Cerebellar nuclear complex (tissue), 1 donor: Measurements from ENCODE around the gene TMEM225B.
"Not testable (repeated sequence)": the region's sequence is repeated elsewhere in the genome, so short reads cannot be mapped to it uniquely, and the experiment has no call there.

Experiments
- DNase-seq, 2 experiments: peaks; one replicate each; lab custom pipeline; 2025; lab: John Stamatoyannopoulos, UW

The TMEM225B gene

DNA sequence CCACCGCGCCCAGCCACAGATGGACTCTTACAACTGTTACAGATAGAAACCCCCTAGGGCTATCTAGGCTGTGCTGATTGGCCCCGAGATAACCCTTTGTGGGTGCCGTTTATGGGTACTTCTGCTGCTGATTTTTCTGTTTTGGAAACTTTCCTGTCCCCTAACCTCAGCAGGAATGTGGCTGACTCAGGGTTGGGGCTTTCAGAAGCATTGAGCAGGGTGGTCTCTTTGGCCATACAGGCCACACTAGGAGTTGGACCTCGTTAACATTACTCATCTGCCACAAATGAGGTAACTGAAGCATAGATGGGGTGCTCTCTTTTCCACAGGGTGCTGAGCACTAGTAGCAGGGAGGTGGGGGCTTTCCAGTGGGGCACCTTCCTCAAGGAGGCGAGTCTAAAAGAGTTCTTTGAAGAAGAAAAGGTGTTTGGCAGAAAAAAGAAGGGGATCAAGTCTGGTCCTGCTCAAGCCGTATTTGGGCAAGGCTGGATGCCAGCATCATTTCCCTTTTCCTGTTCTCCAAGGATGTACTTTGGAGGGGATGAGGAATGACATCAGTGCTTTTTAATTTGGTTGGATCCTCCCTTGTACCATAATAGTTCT lies 25.1 kb downstream of the TMEM225B start:
- no peak for DNase-seq

DNA sequence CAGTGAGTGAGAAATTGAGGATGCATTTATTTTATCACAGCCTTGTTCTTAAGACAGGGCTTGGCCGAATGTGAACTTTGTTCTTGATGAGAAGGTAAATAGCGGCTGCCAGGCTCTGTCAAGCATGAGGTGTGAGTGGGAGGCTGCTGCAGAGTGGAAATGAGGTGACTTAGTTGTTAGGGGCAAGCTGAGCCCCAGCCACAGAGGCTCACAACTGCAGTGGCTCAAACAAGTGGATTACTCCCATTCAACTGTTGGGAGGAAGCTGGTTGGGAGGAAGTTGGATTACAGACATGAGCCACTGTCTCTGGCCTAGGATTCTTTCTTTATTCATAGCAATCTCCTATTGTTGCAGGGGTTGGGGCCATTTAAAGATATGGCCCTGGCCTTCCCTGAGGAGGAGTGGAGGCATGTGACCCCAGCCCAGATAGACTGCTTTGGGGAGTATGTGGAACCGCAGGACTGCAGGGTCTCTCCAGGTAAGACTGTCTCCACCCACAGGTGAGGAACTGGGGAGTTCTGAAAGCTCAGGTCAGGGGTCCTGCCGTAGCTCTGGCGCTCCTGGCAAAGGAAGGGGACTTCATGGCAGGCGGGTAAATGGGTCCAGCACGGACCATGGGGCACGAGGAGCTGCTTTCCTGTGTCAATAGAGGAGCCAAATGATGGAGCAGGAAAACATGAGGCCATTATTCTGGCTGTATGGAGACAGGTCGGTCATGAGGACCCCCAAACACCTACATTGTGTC lies 25.8 kb downstream of the TMEM225B start:
- DNase-seq: no peak

DNA sequence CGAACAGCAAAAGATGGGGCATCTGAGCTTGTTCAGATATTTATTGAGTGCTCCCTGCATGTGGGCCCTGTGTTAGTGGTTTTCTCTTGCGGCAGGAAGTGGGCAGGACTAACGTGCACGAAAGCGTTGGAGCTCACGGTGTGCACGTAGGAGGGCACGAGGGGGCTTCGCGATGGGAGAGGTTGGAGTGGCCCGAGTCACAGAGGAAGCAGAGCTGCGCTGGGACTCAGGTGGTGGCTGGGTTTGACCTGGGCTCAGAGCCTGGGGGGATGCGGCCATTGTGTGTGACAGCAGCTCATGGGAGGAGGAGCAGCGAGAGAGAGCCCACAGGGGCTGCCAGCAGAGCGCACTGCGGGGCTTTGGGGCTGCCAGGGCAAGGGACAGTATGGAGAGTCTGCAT lies 26.4 kb downstream of the TMEM225B start:
- no peak for DNase-seq

DNA sequence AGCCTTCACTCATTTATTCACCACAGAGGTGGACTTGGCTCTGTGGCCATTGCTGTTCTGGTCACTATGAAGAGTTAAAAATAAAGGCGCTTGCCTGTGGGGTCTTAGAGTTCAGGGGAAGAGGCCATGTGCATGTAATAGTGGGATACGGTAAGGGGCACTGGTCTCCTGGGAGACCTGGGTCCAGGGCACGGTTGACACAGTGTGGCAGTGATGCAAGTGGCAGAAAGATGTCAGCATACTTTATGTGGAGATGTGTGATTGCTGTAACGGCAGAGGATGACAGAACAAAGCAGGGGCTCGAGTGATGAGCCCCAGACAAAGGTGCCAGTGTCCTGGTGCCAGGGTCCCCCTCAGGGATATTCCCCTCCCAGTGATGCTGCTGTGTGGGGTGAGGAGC lies 27.3 kb downstream of the TMEM225B start:
- DNase-seq: no peak

DNA sequence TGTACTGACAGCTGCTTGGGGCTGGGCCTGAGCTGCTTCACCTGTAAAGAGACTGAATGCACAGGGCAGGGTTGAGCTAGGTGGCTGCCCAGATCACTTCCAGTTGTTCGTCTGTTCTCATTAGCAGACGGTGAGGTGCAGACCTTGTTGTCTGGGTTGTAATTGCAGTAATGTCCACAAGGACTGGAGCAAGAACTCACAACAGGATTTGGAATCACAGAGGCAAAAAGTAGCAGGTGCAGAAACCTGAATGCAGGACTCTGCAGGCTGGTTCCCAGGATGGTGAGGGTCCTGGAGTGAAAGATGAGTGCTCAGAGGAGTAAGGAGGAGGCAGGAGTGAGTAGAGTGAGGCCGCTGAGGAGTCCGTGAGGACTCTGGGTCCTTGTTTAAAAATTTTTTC lies 27.9 kb downstream of the TMEM225B start:
- no peak for DNase-seq

DNA sequence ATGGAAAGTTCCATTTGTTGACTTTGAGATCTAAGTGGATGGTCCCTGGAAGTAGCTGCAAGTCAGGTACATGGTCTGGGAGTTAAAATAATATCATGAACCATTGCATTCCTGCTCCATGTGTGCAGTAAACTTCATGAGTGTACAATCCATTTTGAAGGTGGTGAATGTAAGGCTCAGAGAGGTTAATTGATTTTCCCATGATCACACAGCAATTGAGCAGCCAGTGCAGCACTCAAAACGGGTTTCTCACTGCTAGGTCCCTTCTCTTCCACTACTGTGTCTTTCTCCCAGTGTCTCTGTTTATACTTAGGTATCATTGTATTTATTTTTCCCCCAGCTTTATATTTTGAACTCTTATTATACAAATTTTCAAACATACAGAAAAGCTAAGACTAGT lies 28.6 kb downstream of the TMEM225B start:
- no peak for DNase-seq

DNA sequence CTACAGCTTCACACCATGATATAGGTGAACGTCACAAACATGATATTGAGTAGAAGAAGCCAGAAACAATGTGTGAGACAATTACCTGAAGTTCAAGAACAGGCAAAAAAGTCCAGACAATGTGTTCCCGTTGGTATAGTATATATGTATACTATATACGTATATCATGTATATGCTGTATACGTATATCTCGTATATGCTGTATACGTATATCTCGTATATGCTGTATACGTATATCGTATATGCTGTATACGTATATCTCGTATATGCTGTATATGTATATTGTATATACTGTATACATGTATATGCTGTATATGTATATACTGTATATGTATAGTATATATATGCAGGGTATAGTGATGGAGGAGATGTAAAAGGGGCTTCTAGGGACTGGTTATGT lies 29.4 kb downstream of the TMEM225B start:
- no peak for DNase-seq

DNA sequence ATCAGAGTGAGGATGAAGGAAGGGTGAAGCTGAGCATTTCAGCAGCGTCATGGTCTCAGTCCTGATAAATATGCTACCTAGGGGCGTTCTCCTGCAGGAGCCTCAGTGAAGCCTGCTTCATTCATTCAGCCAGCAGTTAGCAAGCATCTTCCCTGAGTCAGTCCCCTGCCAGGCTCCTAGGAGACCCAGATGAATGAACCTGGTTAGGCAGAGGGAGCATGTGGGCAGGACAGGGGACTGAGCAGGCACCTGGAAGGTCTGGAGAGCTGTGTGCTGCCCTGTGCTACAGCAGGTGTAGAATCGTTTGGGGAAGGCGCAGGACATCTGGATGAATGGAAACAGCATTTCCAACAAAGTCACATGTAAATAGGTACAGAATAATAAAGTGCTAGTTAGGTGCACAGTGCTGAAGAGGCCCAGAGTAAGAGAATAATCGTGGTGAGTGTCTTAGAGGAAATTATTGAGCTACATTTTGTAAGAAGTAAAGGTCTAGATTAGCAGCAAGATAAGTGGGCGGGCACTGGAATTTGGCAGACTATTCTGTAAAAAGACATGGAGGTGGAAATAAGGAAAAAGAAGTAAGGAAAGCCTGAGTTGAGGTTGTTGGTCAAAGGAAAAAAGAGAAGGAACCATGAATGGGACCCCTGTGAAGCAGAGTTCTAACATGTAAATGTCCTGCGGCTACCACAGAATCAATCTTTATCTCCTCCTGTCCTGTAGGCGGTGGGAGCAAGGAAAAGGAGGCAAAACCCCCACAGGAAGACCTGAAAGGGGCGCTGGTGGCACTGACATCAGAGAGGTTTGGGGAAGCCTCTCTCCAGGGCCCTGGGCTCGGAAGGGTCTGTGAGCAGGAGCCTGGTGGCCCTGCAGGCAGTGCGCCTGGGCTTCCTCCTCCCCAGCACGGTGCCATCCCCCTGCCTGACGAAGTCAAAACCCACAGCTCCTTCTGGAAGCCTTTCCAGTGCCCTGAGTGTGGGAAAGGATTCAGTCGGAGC lies 30.7 kb downstream of the TMEM225B start:
- DNase-seq: no peak

DNA sequence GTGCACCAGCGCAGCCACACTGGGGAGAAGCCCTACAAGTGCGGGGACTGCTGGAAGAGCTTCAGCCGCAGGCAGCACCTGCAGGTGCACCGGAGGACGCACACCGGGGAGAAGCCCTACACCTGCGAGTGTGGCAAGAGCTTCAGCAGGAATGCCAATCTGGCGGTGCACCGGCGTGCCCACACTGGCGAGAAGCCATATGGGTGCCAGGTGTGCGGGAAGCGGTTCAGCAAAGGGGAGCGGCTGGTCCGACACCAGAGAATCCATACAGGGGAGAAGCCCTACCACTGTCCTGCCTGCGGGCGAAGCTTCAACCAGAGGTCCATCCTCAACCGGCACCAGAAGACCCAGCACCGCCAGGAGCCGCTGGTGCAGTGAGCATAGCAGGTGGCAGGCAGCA lies 31.6 kb downstream of the TMEM225B start:
- DNase-seq: no peak

DNA sequence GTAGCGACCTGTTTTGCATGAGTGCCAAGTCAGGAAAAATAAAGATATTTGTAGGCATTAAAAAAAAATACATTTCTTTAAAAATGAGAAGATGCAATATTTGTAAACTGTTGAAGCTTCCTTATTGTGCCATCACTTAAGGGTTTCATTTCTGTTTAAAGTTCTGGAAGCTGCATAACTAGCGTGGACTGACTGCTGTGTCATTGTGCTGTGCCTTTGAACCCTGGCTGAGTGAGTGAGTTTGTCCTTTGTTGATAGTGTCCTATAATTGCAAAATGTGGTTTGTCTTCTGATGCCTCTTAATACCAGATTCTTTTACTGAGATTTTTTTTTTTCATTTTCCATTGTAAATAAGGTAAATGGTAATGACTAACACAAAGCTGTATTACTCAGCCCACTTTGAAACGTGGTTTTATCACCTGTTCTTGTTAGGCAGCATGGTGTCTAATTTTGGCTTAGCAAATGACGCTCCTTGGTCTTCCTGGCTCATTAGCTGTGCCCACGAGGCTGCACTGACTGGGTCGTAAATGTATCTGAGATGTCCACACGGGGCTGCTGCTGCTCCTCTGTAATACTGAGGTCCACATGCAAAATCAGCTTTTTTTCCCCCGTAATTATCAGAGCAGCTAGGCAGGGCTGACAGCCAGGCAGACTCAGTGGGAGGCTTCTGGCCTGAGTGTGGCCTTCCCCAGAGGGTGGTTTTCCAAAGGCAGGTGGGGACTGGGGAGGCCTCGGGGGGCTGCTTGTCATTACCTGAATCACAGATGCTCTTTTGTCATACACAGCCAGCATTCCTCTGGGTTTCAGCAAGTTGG lies 33.4 kb downstream of the TMEM225B start:
- DNase-seq: no peak

DNA sequence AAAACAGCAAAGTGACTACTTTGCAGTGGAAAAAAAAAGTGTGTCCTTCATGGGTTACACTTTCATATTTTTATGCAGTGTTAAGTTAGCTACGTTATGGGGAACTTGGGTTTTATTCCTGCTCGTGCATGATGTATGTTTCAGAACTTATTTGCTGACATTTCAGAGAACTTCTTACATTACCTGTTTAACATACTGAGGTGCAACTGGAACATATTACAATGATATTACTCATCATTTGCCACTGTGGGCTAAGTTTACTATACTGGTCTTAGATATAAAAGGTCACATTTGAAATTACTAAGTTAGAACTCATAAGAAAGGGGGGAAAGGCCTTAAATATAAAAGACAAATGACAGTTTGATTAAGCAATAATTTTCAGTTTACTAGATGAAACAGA lies 39.3 kb downstream of the TMEM225B start:
- not testable (repeated sequence) for DNase-seq

DNA sequence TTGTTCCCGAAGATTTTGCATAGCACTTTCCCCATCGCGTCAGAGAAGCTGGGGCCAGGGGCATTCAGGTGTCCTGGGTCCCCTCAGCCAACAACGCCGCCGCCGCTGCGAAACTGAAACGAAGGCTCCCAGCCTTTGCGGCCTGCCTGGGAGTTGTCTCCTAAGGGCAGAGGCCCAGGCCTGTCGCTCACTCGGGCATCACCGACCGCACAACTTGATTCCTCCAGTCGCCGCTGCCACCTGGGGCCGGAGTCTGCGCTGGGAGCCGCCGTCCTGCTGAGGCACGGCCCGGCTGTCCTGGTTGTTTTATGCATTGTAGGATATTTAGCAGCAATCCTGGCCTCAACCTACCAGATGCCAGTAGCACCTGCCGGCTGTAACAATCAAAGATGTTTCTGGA lies 40.7 kb downstream of the TMEM225B start:
- no peak for DNase-seq

DNA sequence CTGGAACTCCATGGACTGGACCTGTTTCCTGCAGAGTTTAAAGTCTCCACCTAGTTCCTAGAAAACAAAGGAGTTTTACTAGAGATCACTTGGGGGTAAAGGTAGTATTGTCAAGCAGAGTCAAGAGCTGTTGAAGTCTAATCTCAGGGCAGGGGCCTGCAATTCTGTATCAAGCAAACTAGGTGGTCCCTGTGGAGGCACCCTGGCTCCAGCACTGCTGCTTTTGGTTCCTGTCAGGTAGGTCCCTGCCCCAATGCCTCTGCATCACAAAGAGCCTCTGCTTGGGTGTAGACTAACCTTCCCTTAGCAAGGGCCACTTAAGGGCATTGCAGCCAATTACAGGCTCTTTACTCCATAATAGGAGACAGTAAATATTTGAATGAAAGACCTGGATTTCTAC lies 41.2 kb downstream of the TMEM225B start:
- no peak for DNase-seq

DNA sequence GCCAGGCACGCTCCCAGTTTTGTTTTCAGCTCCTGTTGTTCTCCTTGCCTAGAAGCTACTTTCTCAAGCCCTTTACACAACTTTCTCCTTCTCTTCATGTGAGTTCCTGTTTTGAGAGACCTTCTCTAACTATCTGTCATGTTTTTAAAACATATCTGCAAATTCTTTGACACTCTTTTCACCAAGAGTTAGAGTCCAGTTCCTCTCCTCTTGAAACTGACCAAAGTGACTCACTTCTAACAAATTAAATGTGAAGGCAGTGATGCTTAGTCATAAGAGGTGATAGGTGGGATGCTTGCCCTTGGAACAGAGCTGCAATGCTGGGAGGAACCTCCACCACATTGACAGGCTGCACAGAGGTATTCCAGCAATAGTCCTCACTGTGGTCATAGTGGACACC lies 44.0 kb downstream of the TMEM225B start:
- DNase-seq: no peak

DNA sequence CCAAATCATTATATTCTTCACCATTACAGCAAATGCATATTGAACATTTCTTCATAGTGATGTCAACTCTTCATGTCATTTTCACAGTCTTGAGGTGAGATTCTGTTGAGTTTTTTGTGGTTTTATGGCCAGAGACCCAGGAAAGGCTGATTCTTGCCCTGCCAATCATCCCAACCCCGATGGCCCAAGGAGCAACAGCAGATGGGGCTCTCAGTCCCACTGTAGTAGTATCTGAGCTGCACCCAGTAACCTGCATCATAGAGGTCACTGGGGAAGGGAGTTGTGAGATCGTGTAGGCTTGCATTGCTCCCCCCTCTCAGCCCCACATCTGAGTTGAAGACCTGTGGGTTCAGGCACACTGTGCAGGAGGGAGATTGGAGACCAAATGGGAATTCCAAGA lies 45.4 kb downstream of the TMEM225B start:
- DNase-seq: no peak

DNA sequence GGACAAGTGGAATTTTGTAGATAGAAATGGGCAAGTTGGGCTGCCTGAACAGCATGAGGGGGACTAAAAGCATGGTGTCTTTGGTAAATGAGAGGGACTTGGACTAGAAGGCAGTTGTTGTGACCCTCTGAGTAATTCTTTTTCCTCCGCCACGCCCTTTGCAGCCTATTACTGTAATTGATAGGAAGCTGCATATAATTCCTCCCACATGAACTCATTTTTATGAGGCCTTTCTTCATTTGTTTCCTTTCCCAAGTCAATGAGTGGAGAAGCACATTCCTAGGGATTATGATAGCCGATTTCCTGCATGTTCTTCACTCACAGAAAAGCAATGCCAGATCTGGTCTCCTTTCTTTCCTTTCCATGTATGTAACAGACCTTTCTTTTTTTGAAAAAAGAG lies 46.4 kb downstream of the TMEM225B start:
- no peak for DNase-seq

DNA sequence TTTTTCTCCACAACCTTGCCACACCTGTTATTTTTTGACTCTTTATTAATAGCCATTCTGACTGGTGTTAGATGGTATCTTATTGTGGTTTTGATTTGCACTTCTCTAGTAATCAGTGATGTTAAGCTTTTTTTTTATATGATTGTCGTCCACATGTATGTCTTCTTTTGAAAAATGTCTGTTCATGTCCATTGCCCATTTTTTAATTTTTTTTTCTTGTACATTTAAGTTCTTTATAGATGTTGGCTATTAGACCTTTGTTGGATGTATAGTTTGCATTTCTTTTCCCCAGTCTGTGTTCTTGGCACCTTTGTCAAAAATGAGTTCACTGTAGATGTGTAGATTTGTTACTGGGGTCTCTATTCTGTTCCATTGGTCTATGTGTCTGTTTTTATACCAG lies 47.5 kb downstream of the TMEM225B start:
- no peak for DNase-seq

DNA sequence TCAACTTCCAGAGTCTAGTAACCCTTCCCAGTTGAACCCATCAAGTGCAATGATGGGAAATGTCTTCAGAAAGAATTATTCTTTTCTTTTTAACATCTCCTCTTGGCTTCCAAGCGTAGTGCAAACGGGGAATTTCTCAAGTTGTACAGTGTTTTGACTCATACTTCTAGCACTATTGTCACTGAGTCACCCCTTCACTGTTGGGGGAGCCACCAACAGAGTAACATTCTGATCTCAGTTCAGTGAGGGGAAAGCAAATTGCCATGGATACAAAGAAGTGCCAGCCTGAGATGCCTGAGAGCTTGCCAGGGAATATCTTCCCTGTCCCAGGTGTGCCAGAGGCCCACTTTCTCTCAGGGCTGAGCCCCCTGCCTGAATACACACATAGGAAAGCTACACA lies 50.8 kb downstream of the TMEM225B start:
- DNase-seq: no peak

DNA sequence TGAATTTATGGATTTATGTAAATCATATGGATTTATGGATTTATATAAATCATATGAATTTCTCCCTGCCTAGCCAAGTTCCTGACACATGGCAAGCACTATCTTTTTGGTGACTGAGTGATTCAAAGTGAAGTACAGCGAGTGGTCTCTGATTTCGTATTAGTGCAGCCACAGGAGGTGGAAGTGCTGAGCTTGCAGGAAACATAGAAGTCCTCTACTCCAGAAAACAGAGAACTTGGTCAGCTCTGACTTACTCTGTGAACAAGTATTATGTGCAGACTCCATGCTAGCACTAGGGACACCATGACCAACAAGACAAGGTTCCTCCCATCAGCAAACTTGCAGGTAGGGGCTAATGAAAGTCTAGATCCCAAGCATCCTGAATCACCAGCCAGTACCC lies 53.2 kb downstream of the TMEM225B start:
- no peak for DNase-seq

DNA sequence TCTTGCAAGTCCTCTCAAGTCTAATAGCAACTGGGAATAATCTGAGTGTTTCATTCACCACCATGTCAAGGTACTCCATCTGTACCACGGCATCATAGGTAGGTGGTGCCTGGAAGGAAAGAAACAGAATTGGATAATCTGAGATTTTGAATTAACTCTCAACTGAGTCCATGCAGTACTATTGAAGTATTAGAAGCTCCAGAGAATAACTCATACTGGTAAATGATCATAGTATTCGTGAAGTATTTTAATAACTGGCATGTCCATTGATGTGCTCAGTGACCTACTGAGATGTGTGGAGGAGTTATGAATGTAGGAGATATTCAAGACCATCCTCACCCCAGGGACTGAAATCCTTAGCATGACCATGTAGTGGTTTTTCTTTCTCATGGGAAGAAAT lies 54.6 kb downstream of the TMEM225B start:
- no peak for DNase-seq

DNA sequence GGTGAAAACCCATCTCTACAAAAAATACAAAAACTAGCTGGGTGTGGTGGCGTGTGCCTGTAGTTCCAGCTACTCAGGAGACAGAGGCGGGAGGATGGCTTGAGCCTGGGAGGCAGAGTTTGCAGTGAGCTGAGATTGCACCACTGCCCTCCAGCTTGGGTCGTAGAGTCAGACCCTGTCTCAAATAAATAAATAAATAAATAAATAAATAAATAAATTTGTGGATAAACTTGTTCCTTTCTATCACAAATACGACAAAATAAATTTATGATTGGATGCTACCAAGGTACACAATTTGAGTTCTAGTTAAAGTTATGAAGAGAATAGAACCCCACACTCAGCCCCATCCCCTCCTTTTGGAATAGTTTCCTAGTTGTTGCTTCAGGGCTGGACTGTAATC lies 55.2 kb downstream of the TMEM225B start:
- not testable (repeated sequence) for DNase-seq

DNA sequence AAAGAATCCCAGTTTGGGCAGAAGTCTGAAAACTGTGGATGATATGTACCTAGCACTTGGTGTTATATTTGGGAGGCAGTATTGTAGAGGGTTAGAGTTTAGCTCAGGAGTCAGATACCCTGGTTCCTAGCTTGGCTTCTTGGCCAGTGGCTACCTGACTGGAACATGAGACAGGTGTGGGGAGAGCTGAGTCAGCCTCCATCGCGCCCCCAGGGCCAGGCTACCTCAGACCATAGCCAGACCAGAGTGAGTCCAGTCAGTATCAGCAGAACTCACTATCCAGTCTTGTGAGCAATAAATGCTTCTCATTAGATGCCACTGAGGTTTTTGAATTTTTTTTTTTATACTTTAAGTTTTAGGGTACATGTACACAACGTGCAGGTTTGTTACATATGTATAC lies 55.7 kb downstream of the TMEM225B start:
- no peak for DNase-seq
